ENCODE measurements around the gene TCEAL4. TPM values are rescaled to one million over a fixed set of nuclear protein-coding genes. Genes with fewer than 3 reads are reported as not detected.

The TCEAL4 gene
- total RNA-seq = 1 to 10 TPM; 3.5 to 5.0 TPM

DNA sequence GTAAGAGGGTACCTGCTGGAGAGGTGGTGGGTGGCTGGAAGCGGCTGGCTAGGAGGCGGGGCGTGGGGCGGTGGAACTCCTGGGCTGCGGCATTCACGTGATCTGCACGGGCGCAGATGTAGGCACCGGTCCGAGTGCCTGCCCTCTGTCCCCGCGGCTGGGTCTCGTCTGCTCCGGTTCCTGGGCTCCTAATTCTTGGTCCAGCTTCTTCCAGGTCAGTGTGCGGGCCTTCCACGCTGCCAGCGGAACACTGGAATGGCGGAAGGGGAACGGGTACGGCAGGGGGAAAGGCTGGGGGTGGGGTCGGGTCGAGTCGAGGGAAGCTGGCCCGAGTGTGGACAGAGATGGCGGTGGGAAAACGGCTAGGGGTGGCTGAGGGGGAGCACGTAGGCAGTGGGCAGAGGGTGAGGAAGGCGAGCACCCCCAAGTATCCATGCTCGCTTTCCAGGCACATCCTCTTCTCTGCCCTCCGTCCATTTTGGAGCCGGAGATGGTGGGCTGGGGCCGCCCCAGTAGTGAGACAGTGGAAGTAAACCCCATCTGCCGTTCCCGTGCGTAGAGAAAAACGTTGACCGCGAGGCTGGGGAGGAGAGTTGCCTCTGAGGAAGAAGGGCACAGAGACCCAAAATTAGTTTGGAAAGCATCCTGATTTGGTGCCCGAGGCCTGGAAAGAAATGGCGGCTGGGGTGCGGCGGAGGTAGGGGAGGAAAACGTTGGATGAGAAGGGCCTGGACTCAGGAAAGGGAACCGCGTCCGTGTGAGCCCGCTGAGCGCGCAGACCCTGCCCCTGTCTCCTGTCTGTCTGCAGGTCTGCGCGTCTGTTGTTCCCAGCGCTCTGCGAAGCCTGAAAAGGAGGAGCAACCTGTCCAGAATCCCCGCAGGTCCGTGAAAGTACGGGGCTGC, at the start of gene TCEAL4:
Gene TCEAL4, plus strand, starts transcription at position 105 of the 903 bp plus-strand sequence. CDS start 1,161 bp downstream, outside the sequence.
- Mint-ChIP-seq H3K4me3 (peak within 1 kb of the TSS; percentile 74), H3K36me3 (no peaks in the 10 kb centered on the region), H3K27ac (no peak within 1 kb of the TSS), H3K27me3 (peaks cover 13% of the 10 kb centered on the region), H3K9me3 (ENCODE audit: low read depth) (no peaks in the 10 kb centered on the region), H3K4me1 (peaks cover 6% of the 10 kb centered on the region)
- CTCF ChIA-PET = no interaction called here
- peak; percentile 82 for ATAC-seq
- DNase-seq = no peak

DNA sequence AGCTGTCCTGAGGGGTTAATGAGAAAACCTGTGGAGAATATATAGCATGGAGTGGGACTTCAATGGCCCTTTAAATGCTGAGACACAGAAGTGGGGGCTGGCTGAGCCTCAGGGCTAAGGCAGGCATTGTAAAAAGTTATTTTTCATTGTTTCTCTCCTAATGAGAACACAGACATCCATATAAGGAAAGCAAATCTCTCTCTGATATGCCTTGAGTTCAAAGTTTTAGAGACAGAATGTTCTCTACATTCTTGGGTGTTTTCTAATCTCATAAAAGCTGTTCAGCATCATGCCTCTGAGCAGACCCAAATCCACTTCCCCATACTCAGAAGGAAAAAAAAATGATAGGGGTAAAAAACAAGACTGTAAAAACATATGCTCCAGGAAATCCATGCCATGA, 49.2 kb upstream of the TCEAL4 start:
- ATAC-seq (no peak), DNase-seq (no peak)
- H3K27me3 Mint-ChIP-seq = no peaks in the 10 kb centered on the region
- H3K4me1 Mint-ChIP-seq = peaks cover 6% of the 10 kb centered on the region
- CTCF ChIA-PET = no interaction called here
- H3K27ac Mint-ChIP-seq = no peak overlapping the region
- H3K9me3 Mint-ChIP-seq (ENCODE audit: low read depth) = no peaks in the 10 kb centered on the region
- H3K36me3 Mint-ChIP-seq = no peaks in the 10 kb centered on the region
- no peak overlapping the region for H3K4me3 Mint-ChIP-seq

DNA sequence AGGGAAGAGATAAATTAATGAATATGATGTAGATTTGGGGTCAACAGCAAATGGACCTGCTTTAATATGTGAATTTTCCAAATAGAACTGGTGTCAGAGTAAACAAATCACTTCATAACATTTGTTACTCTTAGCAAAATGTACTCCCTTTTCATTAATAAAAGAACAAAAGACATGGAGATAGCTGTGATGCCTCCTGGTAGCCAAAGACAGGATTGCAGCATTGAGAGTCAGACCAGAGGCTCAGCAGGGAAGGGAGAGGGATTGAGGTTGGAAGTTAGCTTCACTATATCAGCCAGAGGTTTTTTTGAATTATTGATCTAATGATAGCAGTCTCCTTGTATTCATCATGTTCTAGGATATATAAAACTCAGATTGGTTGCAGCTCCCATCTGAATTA, 48.6 kb upstream of the TCEAL4 start:
- Mint-ChIP-seq H3K4me1 (peaks cover 6% of the 10 kb centered on the region), H3K27ac (no peak overlapping the region), H3K27me3 (no peaks in the 10 kb centered on the region), H3K36me3 (no peaks in the 10 kb centered on the region), H3K4me3 (no peak overlapping the region), H3K9me3 (ENCODE audit: low read depth) (no peaks in the 10 kb centered on the region)
- CTCF ChIA-PET = no interaction called here
- ATAC-seq (no peak), DNase-seq (no peak)

DNA sequence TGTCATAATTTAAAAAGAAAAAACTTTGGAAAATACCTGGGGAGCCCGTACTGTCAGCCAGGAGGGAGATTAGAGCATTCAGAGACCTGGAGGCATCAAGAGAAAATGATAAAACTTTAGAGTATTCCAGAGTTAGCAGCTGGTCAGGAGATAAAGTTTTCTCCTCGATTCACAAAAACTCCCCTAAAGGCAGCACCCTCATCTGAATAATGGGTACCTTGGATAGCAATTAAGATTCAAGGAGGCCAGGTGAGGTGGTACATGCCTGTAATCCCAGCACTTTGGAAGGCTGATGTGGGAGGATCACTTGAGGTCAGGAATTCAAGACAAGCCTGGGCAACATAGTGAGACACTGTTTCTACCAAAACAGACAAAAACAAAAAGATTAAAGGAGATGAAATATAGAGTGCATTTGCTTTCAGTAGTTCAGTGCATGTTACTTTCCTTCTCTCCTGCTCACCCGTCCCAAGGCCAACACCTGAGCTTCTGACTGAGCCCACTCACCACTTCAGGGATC, 47.4 kb upstream of the TCEAL4 start:
- no peak for DNase-seq
- CTCF ChIA-PET = no interaction called here
- no peak overlapping the region for H3K27ac Mint-ChIP-seq
- H3K36me3 Mint-ChIP-seq = no peaks in the 10 kb centered on the region
- H3K9me3 Mint-ChIP-seq (ENCODE audit: low read depth) = no peaks in the 10 kb centered on the region
- H3K4me1 Mint-ChIP-seq = peaks cover 4% of the 10 kb centered on the region
- ATAC-seq = no peak
- H3K4me3 Mint-ChIP-seq = no peak overlapping the region
- H3K27me3 Mint-ChIP-seq = no peaks in the 10 kb centered on the region

DNA sequence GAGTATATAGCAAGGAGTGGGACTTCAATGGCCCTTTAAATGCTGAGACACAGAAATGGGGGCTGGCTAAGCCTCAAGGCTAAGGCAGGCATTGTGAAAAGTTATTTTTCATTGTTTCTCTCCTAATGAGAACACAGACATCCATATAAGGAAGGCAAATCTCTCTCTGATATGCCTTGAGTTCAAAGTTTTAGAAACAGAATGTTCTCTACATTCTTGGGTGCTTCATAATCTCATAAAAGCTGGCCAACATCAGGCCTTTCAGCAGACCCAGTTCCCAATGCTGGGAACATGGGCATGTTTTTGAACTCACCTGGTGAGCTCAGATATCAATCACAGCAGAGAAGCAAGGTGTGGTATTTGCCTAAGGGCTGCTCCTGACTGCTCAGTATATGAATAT, 46.6 kb upstream of the TCEAL4 start:
- peaks cover 2% of the 10 kb centered on the region for H3K4me1 Mint-ChIP-seq
- H3K27ac Mint-ChIP-seq = no peak overlapping the region
- no peaks in the 10 kb centered on the region for H3K36me3 Mint-ChIP-seq
- H3K27me3 Mint-ChIP-seq = no peaks in the 10 kb centered on the region
- DNase-seq (no peak), ATAC-seq (no peak)
- H3K4me3 Mint-ChIP-seq = no peak overlapping the region
- CTCF ChIA-PET = interaction anchor here (0.6 kb wide), 1 partner anchor 49 kb away, joined by 3 read pairs; no protein-coding TSS in a partner anchor
- no peaks in the 10 kb centered on the region for H3K9me3 Mint-ChIP-seq (ENCODE audit: low read depth)

DNA sequence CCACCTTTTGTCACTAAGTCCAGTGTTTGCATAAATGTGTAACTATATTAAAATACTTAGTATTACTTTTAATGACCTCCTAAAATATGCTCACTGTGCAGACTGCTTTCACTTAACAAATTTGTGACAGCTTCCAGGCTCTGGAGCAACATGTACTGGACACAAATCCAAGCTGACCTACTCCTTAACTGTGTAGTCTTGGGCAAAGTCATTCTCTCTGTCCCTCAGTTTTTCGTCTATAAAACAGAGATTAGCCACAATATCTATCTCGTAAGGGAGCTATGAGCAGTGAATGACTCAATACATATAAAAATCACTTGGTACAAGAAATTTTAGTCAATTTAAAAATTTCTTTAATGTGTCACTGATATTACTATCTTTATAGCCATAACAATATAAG, 45.6 kb upstream of the TCEAL4 start:
- no peak for ATAC-seq
- CTCF ChIA-PET = no interaction called here
- Mint-ChIP-seq H3K27ac (no peak overlapping the region), H3K27me3 (no peaks in the 10 kb centered on the region), H3K9me3 (ENCODE audit: low read depth) (no peaks in the 10 kb centered on the region), H3K4me3 (no peak overlapping the region), H3K4me1 (no peaks in the 10 kb centered on the region), H3K36me3 (no peaks in the 10 kb centered on the region)
- DNase-seq = no peak

DNA sequence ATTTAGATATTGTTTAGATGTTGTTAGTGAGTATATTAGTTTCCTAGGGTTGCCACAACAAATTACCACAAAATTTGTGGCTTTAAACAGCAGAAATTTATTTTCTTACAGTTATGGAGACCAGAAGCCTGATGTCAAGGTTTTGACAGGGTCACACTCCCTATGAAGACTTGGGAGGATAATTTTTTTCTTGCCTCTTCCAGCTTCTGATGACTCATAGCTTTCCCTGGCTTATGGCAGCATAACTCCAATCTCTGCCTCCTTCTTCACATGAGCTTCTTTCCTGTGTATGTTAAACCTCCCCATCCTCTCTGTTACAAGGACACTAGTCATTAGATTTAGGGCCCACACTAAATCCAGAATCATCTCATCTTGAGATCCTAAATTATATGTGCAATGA, 45.2 kb upstream of the TCEAL4 start:
- Mint-ChIP-seq H3K9me3 (ENCODE audit: low read depth) (no peaks in the 10 kb centered on the region), H3K27me3 (no peaks in the 10 kb centered on the region), H3K36me3 (no peaks in the 10 kb centered on the region), H3K27ac (no peak overlapping the region), H3K4me1 (no peaks in the 10 kb centered on the region), H3K4me3 (no peak overlapping the region)
- CTCF ChIA-PET = no interaction called here
- ATAC-seq = no peak
- DNase-seq = no peak

DNA sequence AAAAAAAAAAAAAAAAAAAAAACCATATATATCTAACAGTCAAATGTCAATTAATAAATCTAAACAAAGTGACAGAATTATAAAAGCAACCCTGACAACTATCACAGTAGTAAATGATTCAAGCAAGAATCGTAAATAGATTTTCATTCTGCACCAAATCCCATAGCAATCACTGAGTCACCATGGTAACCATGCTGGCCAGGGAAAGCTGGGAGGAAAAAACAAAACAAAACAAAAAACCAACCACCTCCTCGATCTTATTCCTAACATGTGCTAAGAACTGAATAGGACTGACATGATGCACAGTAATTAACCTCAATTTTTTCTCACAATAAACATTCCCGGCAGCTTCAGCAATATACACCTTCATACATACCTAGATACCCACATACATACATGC, 35.4 kb upstream of the TCEAL4 start:
- Mint-ChIP-seq H3K9me3 (ENCODE audit: low read depth) (no peaks in the 10 kb centered on the region), H3K27ac (no peak overlapping the region), H3K4me1 (peaks cover 14% of the 10 kb centered on the region), H3K36me3 (no peaks in the 10 kb centered on the region), H3K4me3 (no peak overlapping the region), H3K27me3 (peaks cover 3% of the 10 kb centered on the region)
- CTCF ChIA-PET = no interaction called here
- ATAC-seq = no peak
- DNase-seq = no peak

DNA sequence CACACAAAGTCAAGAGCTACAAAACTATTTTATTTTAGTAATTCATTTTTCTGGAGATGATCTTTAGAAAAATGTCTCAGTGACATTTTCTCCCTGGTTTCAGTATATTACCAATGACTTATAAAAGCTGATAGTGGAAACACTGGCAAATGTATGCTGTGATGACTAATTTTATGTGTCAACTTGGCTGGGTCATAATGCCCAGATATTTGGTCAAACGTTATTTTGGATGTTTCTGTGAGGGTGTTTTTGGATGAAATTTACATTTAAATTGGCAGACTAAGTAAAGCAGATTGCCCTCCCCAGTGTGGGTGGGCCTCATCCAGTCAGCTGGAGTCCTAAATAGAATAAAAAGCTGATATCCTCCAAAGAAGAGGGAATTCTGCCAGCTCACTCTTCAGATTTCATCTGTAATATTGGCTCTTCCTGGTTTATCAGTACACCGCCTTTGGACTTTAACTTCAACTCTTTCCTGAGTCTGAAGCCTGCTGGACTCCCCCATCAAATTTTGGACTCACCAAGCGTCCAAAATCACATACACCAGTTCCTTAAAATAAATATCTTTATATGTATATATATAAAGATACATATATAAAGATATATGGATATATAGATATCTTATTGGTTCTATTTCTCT, 34.8 kb upstream of the TCEAL4 start:
- H3K27ac Mint-ChIP-seq = no peak overlapping the region
- peaks cover 14% of the 10 kb centered on the region for H3K4me1 Mint-ChIP-seq

DNA sequence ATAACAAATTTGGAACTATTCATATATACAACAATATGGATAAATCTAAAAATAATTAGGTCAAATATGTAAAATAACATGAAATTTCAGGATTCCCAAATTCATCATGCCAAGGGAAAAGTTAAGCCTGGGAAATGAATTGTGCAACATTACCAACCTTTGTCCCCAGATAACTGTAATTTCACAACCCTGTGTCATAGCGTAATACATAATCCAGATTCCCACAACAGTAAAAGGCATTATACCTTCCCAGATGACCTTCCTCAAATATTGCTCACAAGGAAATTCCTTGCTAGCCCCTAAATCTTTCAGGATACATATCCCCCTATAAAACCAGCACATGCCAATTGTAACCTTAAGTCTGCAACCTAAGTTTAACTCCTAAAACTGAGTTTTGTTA, 33.1 kb upstream of the TCEAL4 start:
- Mint-ChIP-seq H3K36me3 (no peaks in the 10 kb centered on the region), H3K9me3 (ENCODE audit: low read depth) (no peaks in the 10 kb centered on the region), H3K27ac (no peak overlapping the region), H3K4me1 (peaks cover 14% of the 10 kb centered on the region), H3K27me3 (peaks cover under 1% of the 10 kb centered on the region), H3K4me3 (no peak overlapping the region)
- DNase-seq (no peak), ATAC-seq (no peak)
- CTCF ChIA-PET = no interaction called here

More for the DNA sequence above, 34.8 kb upstream of the TCEAL4 start:
- no peaks in the 10 kb centered on the region for H3K9me3 Mint-ChIP-seq (ENCODE audit: low read depth)
- CTCF ChIA-PET = no interaction called here
- peaks cover 3% of the 10 kb centered on the region for H3K27me3 Mint-ChIP-seq
- H3K4me3 Mint-ChIP-seq = no peak overlapping the region
- no peaks in the 10 kb centered on the region for H3K36me3 Mint-ChIP-seq
- ATAC-seq (no peak), DNase-seq (no peak)

DNA sequence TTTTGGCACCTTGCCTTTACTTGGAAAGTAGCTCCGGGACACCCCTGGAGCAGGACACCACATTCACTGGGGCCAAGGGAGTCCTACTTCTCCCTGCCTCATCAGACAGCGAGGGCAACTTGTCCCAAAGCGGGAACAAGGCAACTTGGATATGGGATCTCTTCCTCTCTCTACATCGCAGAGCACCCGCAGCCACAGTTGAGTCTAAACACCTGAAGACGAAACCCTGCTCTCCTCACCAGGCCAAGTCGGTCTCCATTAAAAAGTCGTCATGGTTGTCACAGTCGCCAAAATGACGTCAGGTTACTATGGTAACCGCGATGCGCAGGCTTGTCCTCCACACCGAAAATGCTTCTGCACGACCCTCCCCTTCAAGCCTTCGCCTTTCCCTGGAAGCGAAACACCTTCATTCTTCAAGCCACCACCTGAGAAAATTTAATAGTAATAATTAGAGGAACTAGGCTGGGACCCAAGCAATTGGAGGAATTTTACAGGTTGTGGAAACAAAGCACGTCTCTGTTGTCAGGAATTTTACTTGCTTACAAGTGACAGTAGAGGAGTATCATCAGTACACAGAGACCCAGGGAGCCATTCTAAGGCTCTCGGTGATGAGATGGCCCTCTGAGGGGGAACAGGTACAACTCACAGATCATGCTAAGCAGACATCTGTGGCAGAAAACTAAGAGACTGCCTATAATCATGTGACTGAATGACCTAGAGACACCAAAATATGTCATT, 30.5 kb upstream of the TCEAL4 start:
- Mint-ChIP-seq H3K27ac (peak overlapping the region; percentile 85), H3K4me3 (peak overlapping the region; percentile 83), H3K9me3 (ENCODE audit: low read depth) (no peaks in the 10 kb centered on the region), H3K27me3 (peaks cover 3% of the 10 kb centered on the region), H3K36me3 (no peaks in the 10 kb centered on the region), H3K4me1 (peaks cover 14% of the 10 kb centered on the region)
- DNase-seq (peak; percentile 82), ATAC-seq (peak; percentile 89)
- CTCF ChIA-PET = no interaction called here

DNA sequence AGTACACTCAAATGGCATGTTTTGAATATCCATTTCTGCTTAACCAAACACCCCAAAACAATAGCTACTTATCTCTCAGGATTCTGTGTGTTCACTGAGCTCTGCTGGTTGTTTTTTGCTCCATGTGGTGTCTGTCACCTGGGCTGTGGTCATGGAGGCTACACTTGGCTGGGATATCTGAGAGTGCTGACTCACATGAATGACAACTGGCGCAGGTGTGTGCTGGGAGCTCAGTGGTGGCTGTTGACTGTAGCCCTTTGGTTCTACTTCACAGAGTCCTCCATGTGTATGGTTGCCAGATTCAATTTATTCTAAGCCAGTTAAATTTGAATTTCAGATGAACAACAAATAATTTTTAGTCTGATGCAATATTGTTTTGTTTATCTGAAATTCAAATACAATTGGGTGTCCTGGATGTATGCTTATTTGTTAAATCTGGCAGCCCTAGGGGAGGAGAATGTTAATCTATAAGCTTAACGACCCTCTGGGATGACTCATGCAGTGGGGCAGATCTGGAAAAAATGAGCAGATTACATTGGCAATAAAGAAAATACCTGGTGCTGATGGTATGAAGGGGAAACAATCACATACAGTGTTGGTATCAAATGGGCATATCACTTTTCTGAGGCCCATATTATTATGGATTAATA, 28.2 kb upstream of the TCEAL4 start:
- H3K4me1 Mint-ChIP-seq = peaks cover 14% of the 10 kb centered on the region
- no peak for DNase-seq
- CTCF ChIA-PET = interaction anchor here (0.9 kb wide), 1 partner anchor 24 kb away, joined by 3 read pairs; no protein-coding TSS in a partner anchor
- no peak overlapping the region for H3K4me3 Mint-ChIP-seq
- H3K36me3 Mint-ChIP-seq = no peaks in the 10 kb centered on the region
- H3K9me3 Mint-ChIP-seq (ENCODE audit: low read depth) = no peaks in the 10 kb centered on the region
- peaks cover 3% of the 10 kb centered on the region for H3K27me3 Mint-ChIP-seq
- no peak overlapping the region for H3K27ac Mint-ChIP-seq
- no peak for ATAC-seq

DNA sequence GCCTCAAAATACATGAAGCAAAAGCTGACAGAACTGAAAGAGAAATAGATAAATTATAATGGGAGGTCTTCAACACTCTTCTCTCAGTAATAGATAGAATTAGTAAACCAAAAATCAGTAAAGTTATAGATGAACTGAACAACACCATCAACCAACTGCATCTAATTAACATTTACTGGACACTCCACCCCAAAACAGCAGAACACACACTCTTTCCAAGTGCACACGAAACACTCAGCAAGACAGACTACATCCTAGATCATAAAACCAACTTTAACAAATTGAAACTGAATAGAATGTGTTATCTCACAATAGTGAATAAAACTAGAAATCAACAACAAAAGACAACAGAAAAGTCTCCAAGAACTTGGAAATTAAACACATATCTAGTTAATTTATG, 25.1 kb upstream of the TCEAL4 start:
- no peaks in the 10 kb centered on the region for H3K4me1 Mint-ChIP-seq
- H3K36me3 Mint-ChIP-seq = no peaks in the 10 kb centered on the region
- H3K4me3 Mint-ChIP-seq = no peak overlapping the region
- H3K9me3 Mint-ChIP-seq (ENCODE audit: low read depth) = no peaks in the 10 kb centered on the region
- no peak for DNase-seq
- H3K27me3 Mint-ChIP-seq = peaks cover 3% of the 10 kb centered on the region
- no peak for ATAC-seq
- CTCF ChIA-PET = no interaction called here
- H3K27ac Mint-ChIP-seq = no peak overlapping the region

Data from activated CD8-positive, alpha-beta memory T cell treated with anti-CD3 and anti-CD28 coated beads, Interleukin-2, amount 10 ng/mL, durations not matched to agents 7 days and 5 days (primary cell).